22Rv1 (cell line): Measurements from ENCODE around the gene SP1.

Experiments
- CTCF ChIP-seq: fragments of 450-650 bp; IDR thresholded peaks from 2 replicates; pipeline ENCODE4 v1.5.1; 2017; ENCODE audit warnings: mild to moderate bottlenecking
- ZFX ChIP-seq: fragments of 450-650 bp; IDR thresholded peaks from 2 replicates; pipeline ENCODE4 v1.6.1; 2017; ENCODE audit warnings: antibody characterized with exemption, borderline replicate concordance

GRCh38 chr12:53430116-53430515 lies 50.1 kb downstream of the SP1 start:
- TF ChIP-seq CTCF, result no peak
- TF ChIP-seq ZFX, result no peak
